Left ventricle myocardium inferior (tissue), 1 donor: ENCODE measurements around the gene NDUFV3. TPM values are rescaled to one million over a fixed set of nuclear protein-coding genes. Genes with fewer than 3 reads are reported as not detected.

Experiments
- DNase-seq: peaks from one replicate; pipeline ENCODE4 v3.0.0-alpha.2; 2020
- H3K27ac ChIP-seq: fragments of 200-600 bp; replicated peaks from 2 replicates; pipeline ENCODE4 v1.8.0; 2021
- H3K27me3 ChIP-seq: fragments of 200-600 bp; 2 replicates; pipeline ENCODE4 v1.8.0; 2021; ENCODE audit warnings: low read depth
- H3K36me3 ChIP-seq: fragments of 200-600 bp; 2 replicates; pipeline ENCODE4 v1.8.0; 2021
- H3K4me1 ChIP-seq: fragments of 200-600 bp; 2 replicates; pipeline ENCODE4 v1.8.0; 2021
- H3K4me3 ChIP-seq: fragments of 200-600 bp; 2 replicates; pipeline ENCODE4 v1.8.0; 2021; ENCODE audit warnings: mild to moderate bottlenecking, moderate library complexity
- H3K9me3 ChIP-seq: fragments of 200-600 bp; replicated peaks from 2 replicates; pipeline ENCODE4 v1.8.0; 2021
- intact Hi-C: fragments of 100-400 bp; cut with micrococcal nuclease; formaldehyde crosslinking; loops from one replicate; pipeline ENCODE4 v1.11.0; 2022
- total RNA-seq: library from RNA; stranded (reverse); fragmentation: NEBNext Ultra II Directional; extraction: Animal tissue kit (Norgen Biotek cat#: 25700); gene quantifications from one replicate; pipeline ENCODE4 v1.2.1, GENCODE V29; 2021
- TF ChIP-seq, protein P1 (sequence below): fragments of 200-600 bp; IDR thresholded peaks from 2 replicates; pipeline ENCODE4 v1.8.0; 2021; ENCODE audit warnings: antibody characterized with exemption, mild to moderate bottlenecking, borderline replicate concordance
- donor health status: DM: no; HTN: yes; CAD: no; lungs with severe emphysema.

The NDUFV3 gene
- total RNA-seq, 1 donor from 2014 or later, result 52.0 TPM

DNA sequence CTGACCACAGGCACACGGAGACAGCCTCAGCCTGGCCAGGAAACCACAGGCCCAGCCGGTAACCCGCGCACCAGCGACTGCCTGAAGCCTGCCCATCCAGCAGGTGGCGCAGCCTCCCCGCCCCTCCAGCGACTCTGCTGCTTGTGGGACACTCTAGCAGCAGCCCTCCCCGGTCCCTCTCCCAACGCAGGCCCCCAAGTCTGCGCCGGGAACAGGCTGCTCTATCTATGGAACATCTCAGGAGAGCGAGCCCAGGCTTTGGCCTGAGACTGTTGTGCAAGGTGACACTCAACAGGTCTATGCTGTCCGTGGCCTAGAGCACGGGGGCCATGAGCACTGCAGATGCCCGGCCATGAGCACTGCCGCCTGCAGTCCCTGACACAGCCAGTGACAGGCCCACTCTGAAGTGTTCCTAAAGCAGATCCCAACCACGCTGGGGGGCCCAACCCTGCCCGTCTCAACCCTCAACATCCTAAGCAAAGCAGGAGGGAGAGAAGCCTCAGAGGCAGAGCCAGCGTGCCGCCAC is 42.2 kb upstream of the NDUFV3 start:
- intact Hi-C loops, result no loop called here
- no peaks in the 10 kb centered on the region for H3K4me1 ChIP-seq
- H3K4me3 ChIP-seq, result no peak overlapping the region
- TF ChIP-seq, protein P1, sequence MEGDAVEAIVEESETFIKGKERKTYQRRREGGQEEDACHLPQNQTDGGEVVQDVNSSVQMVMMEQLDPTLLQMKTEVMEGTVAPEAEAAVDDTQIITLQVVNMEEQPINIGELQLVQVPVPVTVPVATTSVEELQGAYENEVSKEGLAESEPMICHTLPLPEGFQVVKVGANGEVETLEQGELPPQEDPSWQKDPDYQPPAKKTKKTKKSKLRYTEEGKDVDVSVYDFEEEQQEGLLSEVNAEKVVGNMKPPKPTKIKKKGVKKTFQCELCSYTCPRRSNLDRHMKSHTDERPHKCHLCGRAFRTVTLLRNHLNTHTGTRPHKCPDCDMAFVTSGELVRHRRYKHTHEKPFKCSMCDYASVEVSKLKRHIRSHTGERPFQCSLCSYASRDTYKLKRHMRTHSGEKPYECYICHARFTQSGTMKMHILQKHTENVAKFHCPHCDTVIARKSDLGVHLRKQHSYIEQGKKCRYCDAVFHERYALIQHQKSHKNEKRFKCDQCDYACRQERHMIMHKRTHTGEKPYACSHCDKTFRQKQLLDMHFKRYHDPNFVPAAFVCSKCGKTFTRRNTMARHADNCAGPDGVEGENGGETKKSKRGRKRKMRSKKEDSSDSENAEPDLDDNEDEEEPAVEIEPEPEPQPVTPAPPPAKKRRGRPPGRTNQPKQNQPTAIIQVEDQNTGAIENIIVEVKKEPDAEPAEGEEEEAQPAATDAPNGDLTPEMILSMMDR, result peak; percentile 37
- no peak for DNase-seq
- no peak overlapping the region for H3K27ac ChIP-seq
- peaks cover 84% of the 10 kb centered on the region for H3K36me3 ChIP-seq
- no peaks in the 10 kb centered on the region for H3K27me3 ChIP-seq
- H3K9me3 ChIP-seq, result no peaks in the 10 kb centered on the region

DNA sequence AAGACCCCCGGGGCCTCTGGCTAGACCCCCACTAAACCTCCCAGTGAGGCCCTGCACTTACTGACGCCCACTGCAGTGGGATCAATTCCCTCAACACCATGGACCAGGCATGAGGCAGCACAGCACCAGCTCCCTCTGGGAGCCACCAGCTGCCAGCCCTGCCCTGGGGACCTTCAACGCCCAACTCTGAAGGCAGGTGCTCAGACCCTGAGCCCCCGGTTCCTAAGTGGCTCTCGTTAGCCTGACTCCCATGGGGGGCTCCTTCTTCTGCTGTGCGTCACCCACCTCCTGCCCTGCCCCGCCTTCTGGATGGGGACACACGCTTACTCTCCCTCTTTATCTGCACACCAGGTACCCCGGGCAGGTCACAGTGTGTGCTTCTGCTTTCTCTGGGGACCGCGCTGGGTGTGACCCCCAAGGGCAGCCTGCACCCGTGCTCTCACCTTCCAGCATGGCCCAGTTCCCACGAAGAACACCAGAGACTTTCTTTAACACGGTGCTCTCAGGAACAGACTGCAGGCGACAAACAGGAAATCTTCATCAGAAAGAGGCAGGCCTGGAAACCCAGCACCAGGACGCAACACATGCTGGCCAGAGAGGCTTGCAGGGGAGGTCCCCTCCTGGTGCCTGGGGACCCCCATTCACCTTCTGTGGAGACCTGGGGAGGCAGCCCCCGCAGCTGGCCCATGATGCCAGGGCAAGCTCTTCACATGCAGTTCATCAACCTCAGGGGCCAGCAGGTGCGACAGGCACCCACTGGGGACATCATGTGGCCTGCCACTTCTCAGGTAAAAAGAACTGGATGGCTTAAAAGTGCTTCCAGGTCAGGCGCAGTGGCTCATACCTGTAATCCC is 41.1 kb upstream of the NDUFV3 start:
- no peaks in the 10 kb centered on the region for H3K9me3 ChIP-seq
- no peak overlapping the region for H3K4me3 ChIP-seq
- no peak overlapping the region for H3K27ac ChIP-seq
- peaks cover 84% of the 10 kb centered on the region for H3K36me3 ChIP-seq
- TF ChIP-seq, protein P1, result no peak
- no peaks in the 10 kb centered on the region for H3K27me3 ChIP-seq
- DNase-seq, result no peak
- intact Hi-C loops, result no loop called here
- no peaks in the 10 kb centered on the region for H3K4me1 ChIP-seq

DNA sequence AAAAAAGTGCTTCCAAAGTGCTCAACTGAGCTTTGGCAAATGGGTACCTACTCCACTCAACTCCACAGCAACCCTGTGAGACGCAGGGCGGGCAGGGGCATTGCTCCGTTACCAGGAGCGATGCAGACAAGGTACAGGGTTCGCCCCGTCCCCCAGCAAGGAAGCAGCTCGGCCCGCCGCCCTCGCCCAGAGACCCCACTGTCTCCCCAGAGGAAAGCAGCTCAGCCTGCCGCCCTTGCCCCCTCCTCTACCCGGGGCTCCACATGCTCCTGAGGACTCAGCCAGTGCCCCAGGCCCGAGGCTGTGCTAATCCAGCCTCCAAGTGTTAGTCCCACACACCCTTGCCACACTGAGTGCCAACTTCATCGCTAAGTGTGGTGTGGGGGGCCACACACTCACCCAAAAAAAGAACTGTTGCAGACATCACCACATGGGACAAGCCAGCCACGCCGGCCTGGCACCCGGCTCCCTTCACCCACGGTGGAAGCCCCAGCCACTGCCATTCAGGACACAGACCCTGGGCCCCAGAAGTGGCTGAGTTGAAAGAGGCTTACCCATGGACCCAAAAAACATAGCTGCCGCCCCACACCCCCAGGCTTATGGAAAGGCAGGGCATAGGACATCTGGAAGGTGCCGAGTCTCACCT is 40.1 kb upstream of the NDUFV3 start:
- Histone ChIP-seq H3K9me3 (no peaks in the 10 kb centered on the region), H3K36me3 (peaks cover 82% of the 10 kb centered on the region), H3K4me3 (no peak overlapping the region), H3K27me3 (no peaks in the 10 kb centered on the region), H3K4me1 (no peaks in the 10 kb centered on the region), H3K27ac (no peak overlapping the region)
- TF ChIP-seq, protein P1, result no peak
- intact Hi-C loops, result no loop called here
- no peak for DNase-seq

DNA sequence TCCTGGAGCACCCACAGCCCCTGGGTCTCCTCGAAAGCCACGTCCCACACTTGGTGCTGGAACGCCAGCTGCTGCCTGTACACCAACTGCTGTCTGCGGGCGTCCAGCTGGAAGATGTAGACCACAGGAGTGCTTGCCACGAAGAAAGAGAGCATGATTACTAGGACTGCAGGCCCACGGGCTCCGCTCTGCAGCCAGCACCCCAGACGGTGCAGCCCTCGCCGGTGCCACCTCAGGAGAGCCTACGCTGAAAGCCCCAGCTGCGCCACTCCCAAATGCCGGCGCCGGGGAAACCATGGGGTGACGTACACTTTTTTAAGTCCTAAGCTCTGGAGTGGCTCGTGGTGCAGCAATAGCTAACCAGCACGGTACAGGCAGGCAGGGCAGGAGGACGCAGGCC is 39.5 kb upstream of the NDUFV3 start:
- Histone ChIP-seq H3K27me3 (no peaks in the 10 kb centered on the region), H3K36me3 (peaks cover 86% of the 10 kb centered on the region), H3K27ac (no peak overlapping the region), H3K4me3 (no peak overlapping the region), H3K9me3 (no peaks in the 10 kb centered on the region), H3K4me1 (no peaks in the 10 kb centered on the region)
- intact Hi-C loops, result no loop called here
- DNase-seq, result no peak
- TF ChIP-seq, protein P1, result no peak

DNA sequence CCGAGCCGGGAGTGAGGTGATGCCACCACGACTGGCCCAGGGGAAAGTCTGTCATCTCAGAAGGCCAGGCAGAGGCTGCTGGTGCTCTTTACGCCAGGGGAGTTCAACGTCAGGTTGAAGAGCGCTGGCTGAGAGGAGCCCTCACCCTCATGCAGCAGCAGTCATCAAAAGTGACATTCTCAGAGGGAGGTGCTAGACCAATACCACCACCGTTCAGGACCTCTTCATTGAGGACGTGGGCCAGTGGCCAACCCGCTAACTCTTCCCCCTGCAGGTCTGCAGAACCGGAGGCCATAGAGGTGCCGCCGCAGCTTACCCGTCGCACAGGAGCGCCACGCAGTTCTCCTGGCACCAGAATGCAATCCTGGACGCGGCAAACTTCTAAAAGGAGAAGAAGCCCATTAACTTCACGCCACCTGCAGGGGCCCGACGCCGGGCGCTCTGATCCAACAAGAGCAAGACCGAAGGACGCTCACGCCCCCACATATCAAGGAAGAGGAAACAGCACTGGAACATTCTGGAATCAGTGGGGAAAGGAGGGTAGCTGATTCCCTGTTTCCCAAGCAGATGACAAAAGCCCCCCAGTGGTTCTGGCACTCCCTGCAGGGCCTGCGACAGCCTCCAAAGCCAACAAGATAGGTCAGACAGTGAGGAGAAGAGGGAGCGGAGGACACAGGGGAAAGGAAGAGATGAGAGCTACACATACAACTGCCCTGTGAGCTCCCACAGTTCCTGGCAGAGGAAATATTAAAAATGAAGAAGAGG is 38.7 kb upstream of the NDUFV3 start:
- intact Hi-C loops, result no loop called here
- H3K4me3 ChIP-seq, result no peak overlapping the region
- no peak overlapping the region for H3K27ac ChIP-seq
- H3K4me1 ChIP-seq, result no peaks in the 10 kb centered on the region
- DNase-seq, result no peak
- H3K9me3 ChIP-seq, result no peaks in the 10 kb centered on the region
- no peaks in the 10 kb centered on the region for H3K27me3 ChIP-seq
- peaks cover 89% of the 10 kb centered on the region for H3K36me3 ChIP-seq
- TF ChIP-seq, protein P1, result no peak
